Panc1 (cell line): ENCODE data around the gene AP3D1.

Experiments
- CTCF ChIP-seq: fragments of 450-650 bp; IDR thresholded peaks from 2 replicates; pipeline ENCODE4 v1.5.1; 2017; ENCODE audit warnings: mild to moderate bottlenecking
- POLR2AphosphoS5 ChIP-seq: IDR thresholded peaks from 2 replicates; pipeline ENCODE4 v1.6.1; 2012; ENCODE audit warnings: mild to moderate bottlenecking, low read depth, low read length, moderate library complexity
- SIN3A ChIP-seq: IDR thresholded peaks from 2 replicates; pipeline ENCODE4 v1.6.1; 2012; ENCODE audit warnings: low read depth, mild to moderate bottlenecking, low read length, moderate library complexity, borderline replicate concordance; ENCODE audit not compliant: insufficient read depth
- TCF7L2 ChIP-seq: IDR thresholded peaks from 2 replicates; pipeline ENCODE4 v1.6.1; 2011; ENCODE audit warnings: mild to moderate bottlenecking, low read depth, low read length, inconsistent platforms
- TF ChIP-seq, protein P1 (sequence below), 2 experiments: IDR thresholded peaks; 2 replicates each; pipeline ENCODE4 v1.6.1; 2011 to 2012; ENCODE audit warnings: low read depth in 2 of 2, control low read depth in 1 of 2, low read length in 1 of 2, mild to moderate bottlenecking in 1 of 2, moderate library complexity in 1 of 2; ENCODE audit not compliant: insufficient read depth in 1 of 2

- TF ChIP-seq CTCF = no peak
- TF ChIP-seq TCF7L2 = no peak
- no peak for TF ChIP-seq POLR2AphosphoS5
- TF ChIP-seq, protein P1, sequence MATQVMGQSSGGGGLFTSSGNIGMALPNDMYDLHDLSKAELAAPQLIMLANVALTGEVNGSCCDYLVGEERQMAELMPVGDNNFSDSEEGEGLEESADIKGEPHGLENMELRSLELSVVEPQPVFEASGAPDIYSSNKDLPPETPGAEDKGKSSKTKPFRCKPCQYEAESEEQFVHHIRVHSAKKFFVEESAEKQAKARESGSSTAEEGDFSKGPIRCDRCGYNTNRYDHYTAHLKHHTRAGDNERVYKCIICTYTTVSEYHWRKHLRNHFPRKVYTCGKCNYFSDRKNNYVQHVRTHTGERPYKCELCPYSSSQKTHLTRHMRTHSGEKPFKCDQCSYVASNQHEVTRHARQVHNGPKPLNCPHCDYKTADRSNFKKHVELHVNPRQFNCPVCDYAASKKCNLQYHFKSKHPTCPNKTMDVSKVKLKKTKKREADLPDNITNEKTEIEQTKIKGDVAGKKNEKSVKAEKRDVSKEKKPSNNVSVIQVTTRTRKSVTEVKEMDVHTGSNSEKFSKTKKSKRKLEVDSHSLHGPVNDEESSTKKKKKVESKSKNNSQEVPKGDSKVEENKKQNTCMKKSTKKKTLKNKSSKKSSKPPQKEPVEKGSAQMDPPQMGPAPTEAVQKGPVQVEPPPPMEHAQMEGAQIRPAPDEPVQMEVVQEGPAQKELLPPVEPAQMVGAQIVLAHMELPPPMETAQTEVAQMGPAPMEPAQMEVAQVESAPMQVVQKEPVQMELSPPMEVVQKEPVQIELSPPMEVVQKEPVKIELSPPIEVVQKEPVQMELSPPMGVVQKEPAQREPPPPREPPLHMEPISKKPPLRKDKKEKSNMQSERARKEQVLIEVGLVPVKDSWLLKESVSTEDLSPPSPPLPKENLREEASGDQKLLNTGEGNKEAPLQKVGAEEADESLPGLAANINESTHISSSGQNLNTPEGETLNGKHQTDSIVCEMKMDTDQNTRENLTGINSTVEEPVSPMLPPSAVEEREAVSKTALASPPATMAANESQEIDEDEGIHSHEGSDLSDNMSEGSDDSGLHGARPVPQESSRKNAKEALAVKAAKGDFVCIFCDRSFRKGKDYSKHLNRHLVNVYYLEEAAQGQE (IDR thresholded peaks at IDR 0.05; ENCODE audit: insufficient read depth in 1 of 2, low read depth in 2 of 2, low read length in 1 of 2) = no peak
- no peak for TF ChIP-seq SIN3A
These were observed 19.6 kb upstream of the AP3D1 start for GRCh38 chr19:2170987-2171348.
